BJ (cell line): Measurements from ENCODE around the gene LAS1L. TPM values are rescaled to one million over a fixed set of nuclear protein-coding genes. Genes with fewer than 3 reads are reported as not detected.

Experiments
- CTCF ChIA-PET: fragments of 350-600 bp; formaldehyde crosslinking; extraction: SDS; loops from one replicate; lab custom pipeline; 2021; ENCODE audit warnings: antibody characterized with exemption, inconsistent platforms; lab: Yijun Ruan, JAX
- POLR2A ChIA-PET: fragments of 300-600 bp; sonication (Branson Sonifier 250); formaldehyde crosslinking; extraction: SDS; loops from one replicate; lab custom pipeline; 2021; ENCODE audit warnings: antibody characterized with exemption; lab: Charles Lee
- DNase-seq: peaks from one replicate; pipeline ENCODE4 v3.0.0-alpha.2; 2011; ENCODE audit warnings: low read depth
- H3K27me3 ChIP-seq: 2 replicates; pipeline ENCODE4 v1.6.0; 2011; ENCODE audit warnings: low read length; ENCODE audit not compliant: control insufficient read depth, insufficient read depth
- H3K36me3 ChIP-seq: 2 replicates; pipeline ENCODE4 v1.5.1; 2011; ENCODE audit warnings: low read length; ENCODE audit not compliant: control insufficient read depth, insufficient read depth
- H3K4me3 ChIP-seq: 2 replicates; pipeline ENCODE4 v1.5.1; 2011; ENCODE audit warnings: low read depth, mild to moderate bottlenecking, control low read depth, low read length
- polyA plus RNA-seq: library from polyadenylated mRNA; depleted of rRNA; stranded (reverse); fragments of >200 nt; gene quantifications from 2 replicates; pipeline ENCODE4 v1.2.3, GENCODE V29; 2011; rRNA removed
- TF ChIP-seq, protein P1 (sequence below): IDR thresholded peaks from 2 replicates; pipeline ENCODE4 v1.5.1; 2011; ENCODE audit warnings: low read depth, mild to moderate bottlenecking, control low read depth, inconsistent platforms, low read length, moderate library complexity; ENCODE audit not compliant: insufficient read depth

Gene LAS1L
- polyA plus RNA-seq, 1 experiment, result 22.3 TPM

DNA sequence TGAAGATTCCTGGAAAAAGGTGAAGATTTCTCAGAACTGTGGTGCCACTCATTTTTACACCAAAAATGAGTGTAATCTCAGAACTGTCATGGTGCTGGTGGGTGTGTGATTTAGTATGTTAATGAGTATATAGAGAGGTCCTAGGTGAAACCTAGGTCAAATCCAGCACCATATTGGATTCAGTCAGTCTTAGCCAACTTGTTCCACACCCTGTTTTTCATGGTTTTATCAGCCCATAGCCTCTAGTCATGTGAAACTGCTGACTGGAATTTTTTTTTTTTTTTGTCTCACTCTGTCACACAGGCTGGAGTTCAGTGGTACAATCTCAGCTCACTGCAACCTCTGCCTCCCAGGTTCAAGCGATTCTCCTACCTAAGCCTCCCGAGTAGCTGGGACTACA lies 58.0 kb downstream of the LAS1L start:
- ChIA-PET POLR2A (no interaction called here), CTCF (no interaction called here)
- TF ChIP-seq, protein P1, sequence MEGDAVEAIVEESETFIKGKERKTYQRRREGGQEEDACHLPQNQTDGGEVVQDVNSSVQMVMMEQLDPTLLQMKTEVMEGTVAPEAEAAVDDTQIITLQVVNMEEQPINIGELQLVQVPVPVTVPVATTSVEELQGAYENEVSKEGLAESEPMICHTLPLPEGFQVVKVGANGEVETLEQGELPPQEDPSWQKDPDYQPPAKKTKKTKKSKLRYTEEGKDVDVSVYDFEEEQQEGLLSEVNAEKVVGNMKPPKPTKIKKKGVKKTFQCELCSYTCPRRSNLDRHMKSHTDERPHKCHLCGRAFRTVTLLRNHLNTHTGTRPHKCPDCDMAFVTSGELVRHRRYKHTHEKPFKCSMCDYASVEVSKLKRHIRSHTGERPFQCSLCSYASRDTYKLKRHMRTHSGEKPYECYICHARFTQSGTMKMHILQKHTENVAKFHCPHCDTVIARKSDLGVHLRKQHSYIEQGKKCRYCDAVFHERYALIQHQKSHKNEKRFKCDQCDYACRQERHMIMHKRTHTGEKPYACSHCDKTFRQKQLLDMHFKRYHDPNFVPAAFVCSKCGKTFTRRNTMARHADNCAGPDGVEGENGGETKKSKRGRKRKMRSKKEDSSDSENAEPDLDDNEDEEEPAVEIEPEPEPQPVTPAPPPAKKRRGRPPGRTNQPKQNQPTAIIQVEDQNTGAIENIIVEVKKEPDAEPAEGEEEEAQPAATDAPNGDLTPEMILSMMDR, result no peak
- no peak for DNase-seq
- H3K27me3 ChIP-seq, result no peaks in the 10 kb centered on the region
- no peak overlapping the region for H3K4me3 ChIP-seq
- H3K36me3 ChIP-seq, result no peaks in the 10 kb centered on the region

DNA sequence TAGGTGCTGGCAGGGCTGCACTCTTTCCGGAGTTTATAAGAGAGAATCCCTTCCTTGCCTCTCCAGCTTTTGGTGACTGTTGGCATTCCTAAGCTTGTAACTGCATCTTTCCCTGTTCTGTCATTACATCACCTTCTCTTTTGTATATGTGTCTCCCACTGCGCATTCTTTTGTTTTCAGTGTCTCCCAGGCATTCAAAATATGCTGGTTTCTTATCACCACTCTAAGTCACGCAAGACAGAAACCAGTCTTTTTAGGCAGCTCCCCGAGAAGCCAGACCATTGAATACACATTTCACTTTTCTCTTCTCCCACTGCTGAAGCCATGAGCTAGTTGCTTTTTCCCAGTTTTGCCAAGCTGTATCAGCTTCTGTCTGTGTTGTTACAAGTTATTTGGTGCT lies 71.0 kb downstream of the LAS1L start:
- no peaks in the 10 kb centered on the region for H3K36me3 ChIP-seq
- POLR2A ChIA-PET, result no interaction called here
- H3K4me3 ChIP-seq, result no peak overlapping the region
- no peaks in the 10 kb centered on the region for H3K27me3 ChIP-seq
- DNase-seq, result peak; percentile 5
- CTCF ChIA-PET, result no interaction called here
- TF ChIP-seq, protein P1, result no peak

Other genes starting within 250 kb of the LAS1L start
- gene MSN, start 132.9 kb upstream of the LAS1L start, polyA plus RNA-seq, result 460 and 494 TPM in 2 replicates